KBM-7 (cell line): ENCODE results near the gene GCNT3.

Experiments used
- DNase-seq: peaks from one replicate; pipeline ENCODE4 v3.0.0-alpha.2; 2015
- in situ Hi-C: fragments of 300-500 bp; cut with MboI; formaldehyde crosslinking; loops from 2 replicates; pipeline ENCODE4 v1.14.3; 2020; ENCODE audit warnings: low sequenced_read_pairs, low pct_unique_long_range_greater_than_20kb, mixed read lengths

The GCNT3 gene

GRCh38 chr15:59611276-59612260, at the start of gene GCNT3:
Gene GCNT3, plus strand, starts transcription at chr15:59611783. Its CDS starts 6,456 bp downstream, at chr15:59618239.
- in situ Hi-C loops, result no loop called here
- DNase-seq, result no peak

GRCh38 chr15:59562448-59563186, 49.0 kb upstream of the GCNT3 start:
- in situ Hi-C loops, result no loop called here

GRCh38 chr15:59565299-59565698, 46.3 kb upstream of the GCNT3 start:
- in situ Hi-C loops, result no loop called here

More at GRCh38 chr15:59562448-59563186, 49.0 kb upstream of the GCNT3 start:
- no peak for DNase-seq

GRCh38 chr15:59567324-59567723, 44.3 kb upstream of the GCNT3 start:
- in situ Hi-C loops, result no loop called here
- DNase-seq, result no peak

More at GRCh38 chr15:59565299-59565698, 46.3 kb upstream of the GCNT3 start:
- no peak for DNase-seq

GRCh38 chr15:59569477-59569876, 42.1 kb upstream of the GCNT3 start:
- in situ Hi-C loops, result no loop called here
- DNase-seq, result no peak

GRCh38 chr15:59570315-59570714, 41.3 kb upstream of the GCNT3 start:
- DNase-seq, result no peak
- in situ Hi-C loops, result no loop called here

- in situ Hi-C loops, result no loop called here
- DNase-seq, result no peak
These were observed 40.0 kb upstream of the GCNT3 start for GRCh38 chr15:59571606-59572005.

- in situ Hi-C loops, result no loop called here
- DNase-seq, result no peak
These were observed 28.5 kb upstream of the GCNT3 start for GRCh38 chr15:59583088-59583487.

GRCh38 chr15:59587085-59587826, 24.3 kb upstream of the GCNT3 start:
- no peak for DNase-seq

GRCh38 chr15:59590027-59590426, 21.6 kb upstream of the GCNT3 start:
- in situ Hi-C loops, result no loop called here
- no peak for DNase-seq

More at GRCh38 chr15:59587085-59587826, 24.3 kb upstream of the GCNT3 start:
- in situ Hi-C loops, result no loop called here

- DNase-seq, result peak; percentile 72
- in situ Hi-C loops, result no loop called here
These were observed 20.2 kb upstream of the GCNT3 start for GRCh38 chr15:59591356-59591755.

GRCh38 chr15:59594493-59594942, 17.1 kb upstream of the GCNT3 start:
- DNase-seq, result no peak
- in situ Hi-C loops, result no loop called here

- in situ Hi-C loops, result no loop called here
- DNase-seq, result no peak
These were observed 16.6 kb upstream of the GCNT3 start for GRCh38 chr15:59594991-59595390.

- DNase-seq, result no peak
- in situ Hi-C loops, result no loop called here
These were observed 16.1 kb upstream of the GCNT3 start for GRCh38 chr15:59595434-59595915.

GRCh38 chr15:59596640-59597039, 14.9 kb upstream of the GCNT3 start:
- DNase-seq, result no peak
- in situ Hi-C loops, result no loop called here

GRCh38 chr15:59598461-59598860, 13.1 kb upstream of the GCNT3 start:
- DNase-seq, result no peak
- in situ Hi-C loops, result no loop called here

- no peak for DNase-seq
- in situ Hi-C loops, result no loop called here
These were observed 5.6 kb upstream of the GCNT3 start for GRCh38 chr15:59605994-59606393.

GRCh38 chr15:59609730-59610712, 1.6 kb upstream of the GCNT3 start:
- no peak for DNase-seq
- in situ Hi-C loops, result no loop called here
